Activated T-cell treated with anti-CD3 and anti-CD28 coated beads, Interleukin-2, amount 50 U/mL, for 72 hours (primary cell): Measurements from ENCODE around the gene STAM. TPM values are rescaled to one million over a fixed set of nuclear protein-coding genes. Genes with fewer than 3 reads are reported as not detected.
"Not testable (repeated sequence)": the region's sequence is repeated elsewhere in the genome, so short reads cannot be mapped to it uniquely, and the experiment has no call there.

ENCODE experiments used
- ATAC-seq, 2 donors: fragments of 150-1000 bp; cut with Tn5 transposase; replicated peaks in 1 of 2; 2 replicates each; pipeline ENCODE4 v1.10.0; 2021; ENCODE audit warnings: moderate library complexity in 2 of 2, mild to moderate bottlenecking in 1 of 2
- DNase-seq, 2 donors: peaks; one replicate each; pipeline ENCODE4 v3.0.0; 2021 to 2022; ENCODE audit warnings: mixed read lengths in 1 of 2
- H3K27ac Mint-ChIP-seq: one replicate; pipeline ENCODE4 v1.8.0; 2022; ENCODE audit warnings: mild to moderate bottlenecking, moderate library complexity, mixed read lengths
- H3K27me3 Mint-ChIP-seq: one replicate; pipeline ENCODE4 v1.8.0; 2022; ENCODE audit warnings: low read depth, mixed read lengths
- H3K36me3 Mint-ChIP-seq, 2 donors: one replicate each; pipeline ENCODE4 v1.8.0; 2022; ENCODE audit warnings: mixed read lengths in 2 of 2, mild to moderate bottlenecking in 1 of 2; ENCODE audit not compliant: insufficient read depth in 2 of 2
- H3K4me1 Mint-ChIP-seq: one replicate; pipeline ENCODE4 v1.8.0; 2022; ENCODE audit warnings: low read depth, mixed read lengths
- H3K4me3 Mint-ChIP-seq, 2 donors: one replicate each; pipeline ENCODE4 v1.8.0; 2022; ENCODE audit warnings: mild to moderate bottlenecking in 2 of 2, mixed read lengths in 2 of 2, moderate library complexity in 2 of 2
- H3K9me3 Mint-ChIP-seq, 2 donors: one replicate each; pipeline ENCODE4 v1.8.0; 2022; ENCODE audit warnings: mixed read lengths in 2 of 2
- total RNA-seq, 2 donors: library from RNA; stranded (reverse); gene quantifications; one replicate each; pipeline ENCODE4 v1.2.3, GENCODE V29; 2022

The STAM gene
- total RNA-seq, 2 donors from 2014 or later, result 33.3 to 36.5 TPM

- Mint-ChIP-seq H3K36me3 (no peaks in the 10 kb centered on the region), H3K9me3 (no peaks in the 10 kb centered on the region), H3K4me1 (no peaks in the 10 kb centered on the region), H3K27me3 (peaks cover 12% of the 10 kb centered on the region), H3K27ac (no peak overlapping the region), H3K4me3 (no peak overlapping the region)
- no peak for ATAC-seq
- no peak for DNase-seq
Measured at GRCh38 chr10:17626656-17627055, 17.3 kb upstream of the STAM start.

- H3K36me3 Mint-ChIP-seq, H3K9me3 Mint-ChIP-seq, ATAC-seq, H3K27me3 Mint-ChIP-seq, H3K4me1 Mint-ChIP-seq, H3K27ac Mint-ChIP-seq, DNase-seq, H3K4me3 Mint-ChIP-seq: not testable (repeated sequence)
Measured at GRCh38 chr10:17632590-17632989, 11.4 kb upstream of the STAM start.

- H3K4me3 Mint-ChIP-seq, result no peak overlapping the region
- no peaks in the 10 kb centered on the region for H3K27me3 Mint-ChIP-seq
- no peaks in the 10 kb centered on the region for H3K9me3 Mint-ChIP-seq
- DNase-seq (no peak), ATAC-seq (no peak)
- no peak overlapping the region for H3K27ac Mint-ChIP-seq
- no peaks in the 10 kb centered on the region for H3K36me3 Mint-ChIP-seq
- no peaks in the 10 kb centered on the region for H3K4me1 Mint-ChIP-seq
Measured at GRCh38 chr10:17633353-17633752, 10.6 kb upstream of the STAM start.

GRCh38 chr10:17637869-17638268 lies 6.1 kb upstream of the STAM start:
- H3K27me3 Mint-ChIP-seq, result no peaks in the 10 kb centered on the region
- H3K9me3 Mint-ChIP-seq, result no peaks in the 10 kb centered on the region
- ATAC-seq (no peak), DNase-seq (no peak)
- peaks cover 9% of the 10 kb centered on the region for H3K4me1 Mint-ChIP-seq
- no peak overlapping the region for H3K27ac Mint-ChIP-seq
- no peaks in the 10 kb centered on the region for H3K36me3 Mint-ChIP-seq
- H3K4me3 Mint-ChIP-seq, result no peak overlapping the region

GRCh38 chr10:17640331-17640816 lies 3.6 kb upstream of the STAM start:
- Mint-ChIP-seq H3K4me3 (no peak overlapping the region), H3K4me1 (peaks cover 14% of the 10 kb centered on the region), H3K9me3 (no peaks in the 10 kb centered on the region), H3K36me3 (peaks cover 8 to 13% of the 10 kb centered on the region in 2 donors), H3K27ac (no peak overlapping the region), H3K27me3 (no peaks in the 10 kb centered on the region)
- ATAC-seq (no peak), DNase-seq (no peak)

- no peak for DNase-seq
- Mint-ChIP-seq H3K27ac (peak overlapping the region; percentile 100), H3K27me3 (no peaks in the 10 kb centered on the region), H3K9me3 (peaks cover 4 to 5% of the 10 kb centered on the region in 2 donors), H3K4me3 (peak overlapping the region; percentile 99), H3K36me3 (peaks cover 15 to 23% of the 10 kb centered on the region in 2 donors), H3K4me1 (peaks cover 40% of the 10 kb centered on the region)
- ATAC-seq, result peak; percentile 3 to 4
Measured at GRCh38 chr10:17643339-17643754, 604 bp upstream of the STAM start.

- DNase-seq, result peak in 1 of 2 donors; percentile 14
- Mint-ChIP-seq H3K4me3 (peak overlapping the region; percentile 99), H3K9me3 (peaks cover 4 to 5% of the 10 kb centered on the region in 2 donors), H3K36me3 (peaks cover 18 to 25% of the 10 kb centered on the region in 2 donors), H3K27ac (peak overlapping the region; percentile 100), H3K27me3 (no peaks in the 10 kb centered on the region), H3K4me1 (peaks cover 51% of the 10 kb centered on the region)
- peak; percentile 2 to 6 for ATAC-seq
Measured at GRCh38 chr10:17644485-17644943, 563 bp downstream of the STAM start.

GRCh38 chr10:17645621-17646345 lies 1.8 kb downstream of the STAM start:
- Mint-ChIP-seq H3K27me3 (no peaks in the 10 kb centered on the region), H3K9me3 (peaks cover 4 to 5% of the 10 kb centered on the region in 2 donors), H3K4me1 (peaks cover 64% of the 10 kb centered on the region), H3K27ac (peak overlapping the region; percentile 96), H3K36me3 (peaks cover 21 to 34% of the 10 kb centered on the region in 2 donors), H3K4me3 (peak overlapping the region; percentile 99)
- peak; percentile 15 to 24 for DNase-seq
- peak; percentile 68 for ATAC-seq

GRCh38 chr10:17647326-17647725 lies 3.4 kb downstream of the STAM start:
- peaks cover 4 to 5% of the 10 kb centered on the region in 2 donors for H3K9me3 Mint-ChIP-seq
- H3K4me1 Mint-ChIP-seq, result peaks cover 76% of the 10 kb centered on the region
- H3K27ac Mint-ChIP-seq, result peak overlapping the region; percentile 85
- H3K36me3 Mint-ChIP-seq, result peaks cover 21 to 48% of the 10 kb centered on the region in 2 donors
- peak overlapping the region; percentile 69 to 76 for H3K4me3 Mint-ChIP-seq
- ATAC-seq (no peak), DNase-seq (no peak)
- H3K27me3 Mint-ChIP-seq, result no peaks in the 10 kb centered on the region

- H3K4me3 Mint-ChIP-seq, result peak overlapping the region; percentile 69 to 75
- ATAC-seq (peak; percentile 49 to 54), DNase-seq (peak; percentile 81 to 83)
- H3K27me3 Mint-ChIP-seq, result no peaks in the 10 kb centered on the region
- peaks cover 28 to 57% of the 10 kb centered on the region in 2 donors for H3K36me3 Mint-ChIP-seq
- H3K4me1 Mint-ChIP-seq, result peaks cover 76% of the 10 kb centered on the region
- H3K9me3 Mint-ChIP-seq, result peaks cover 6% of the 10 kb centered on the region in 2 donors
- peak overlapping the region; percentile 43 for H3K27ac Mint-ChIP-seq
Measured at GRCh38 chr10:17648243-17649035, 4.5 kb downstream of the STAM start.

GRCh38 chr10:17649052-17649451 lies 5.1 kb downstream of the STAM start:
- peak overlapping the region; percentile 89 for H3K27ac Mint-ChIP-seq
- H3K4me3 Mint-ChIP-seq, result peak overlapping the region; percentile 69 to 75

GRCh38 chr10:17649836-17650235 lies 5.9 kb downstream of the STAM start:
- peak overlapping the region; percentile 32 to 59 for H3K4me3 Mint-ChIP-seq
- ATAC-seq (no peak), DNase-seq (no peak)
- H3K36me3 Mint-ChIP-seq, result peaks cover 23 to 52% of the 10 kb centered on the region in 2 donors
- peak overlapping the region; percentile 75 for H3K27ac Mint-ChIP-seq
- H3K9me3 Mint-ChIP-seq, result peaks cover 6 to 8% of the 10 kb centered on the region in 2 donors
- H3K4me1 Mint-ChIP-seq, result peaks cover 87% of the 10 kb centered on the region
- no peaks in the 10 kb centered on the region for H3K27me3 Mint-ChIP-seq

More at GRCh38 chr10:17649052-17649451, 5.1 kb downstream of the STAM start:
- ATAC-seq (no peak), DNase-seq (no peak)
- H3K27me3 Mint-ChIP-seq, result no peaks in the 10 kb centered on the region
- H3K36me3 Mint-ChIP-seq, result peaks cover 28 to 59% of the 10 kb centered on the region in 2 donors
- peaks cover 82% of the 10 kb centered on the region for H3K4me1 Mint-ChIP-seq
- peaks cover 6 to 8% of the 10 kb centered on the region in 2 donors for H3K9me3 Mint-ChIP-seq

GRCh38 chr10:17650416-17650815 lies 6.5 kb downstream of the STAM start:
- peaks cover 90% of the 10 kb centered on the region for H3K4me1 Mint-ChIP-seq
- H3K36me3 Mint-ChIP-seq, result peaks cover 25 to 54% of the 10 kb centered on the region in 2 donors
- H3K27ac Mint-ChIP-seq, result peak overlapping the region; percentile 75
- peaks cover 8 to 11% of the 10 kb centered on the region in 2 donors for H3K9me3 Mint-ChIP-seq
- ATAC-seq (no peak), DNase-seq (no peak)
- H3K4me3 Mint-ChIP-seq, result peak overlapping the region; percentile 32 to 59
- no peaks in the 10 kb centered on the region for H3K27me3 Mint-ChIP-seq
